GM13976 (cell line): Measurements from ENCODE around the gene SNTG2.
"Not testable (repeated sequence)": the region's sequence is repeated elsewhere in the genome, so short reads cannot be mapped to it uniquely, and the experiment has no call there.

Experiments
- DNase-seq: peaks from one replicate; pipeline ENCODE4 v3.0.0; 2012; ENCODE audit warnings: low spot score
- in situ Hi-C: fragments of 300-500 bp; cut with MboI; formaldehyde crosslinking; loops from one replicate; pipeline ENCODE4 v1.12.0; 2022; ENCODE audit warnings: low sequenced_read_pairs, mixed read lengths, inconsistent platforms; ENCODE audit not compliant: unreplicated experiment
- TF ChIP-seq, protein P1 (sequence below): IDR thresholded peaks from 2 replicates; pipeline ENCODE4 v1.5.1; 2012; ENCODE audit warnings: borderline replicate concordance, mild to moderate bottlenecking; ENCODE audit not compliant: insufficient read depth; ENCODE audit errors: extremely low read depth, missing control alignments, control extremely low read depth

SNTG2 gene

DNA sequence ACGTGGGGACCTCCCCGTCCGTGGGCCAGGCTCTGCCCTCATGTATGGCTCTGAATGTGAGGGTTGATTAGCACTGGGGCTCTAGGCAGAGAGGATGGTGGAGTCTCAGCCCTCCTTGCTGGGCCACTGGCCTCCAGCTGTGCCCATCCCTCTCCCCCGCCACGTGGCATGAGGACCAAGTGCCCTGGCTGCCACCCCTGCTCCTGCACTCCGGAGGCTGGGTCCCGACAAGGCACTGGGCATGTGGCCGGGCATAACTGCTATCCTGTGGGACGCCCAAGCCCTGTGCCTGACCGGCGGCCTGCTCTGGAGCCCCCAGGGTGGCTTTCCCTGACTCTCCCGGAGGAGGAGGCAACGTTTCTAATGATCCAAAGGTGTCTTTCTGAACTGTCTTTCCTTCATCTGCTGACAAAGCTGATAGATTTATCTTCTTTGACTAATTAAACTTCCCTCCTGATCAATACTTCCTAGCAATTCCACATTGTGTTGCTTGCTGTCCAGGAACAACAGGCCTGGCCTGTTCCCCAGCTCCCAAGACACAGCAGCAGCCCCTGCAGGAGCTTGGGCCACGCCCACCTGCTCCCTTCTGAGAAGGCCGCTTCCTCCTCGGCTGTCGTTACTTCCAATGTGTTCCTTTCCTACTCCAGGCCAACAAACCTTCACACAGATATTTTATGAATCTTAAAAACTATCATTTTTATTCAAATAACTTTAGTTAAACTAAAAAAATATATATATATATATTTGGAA, 132.0 kb downstream of the SNTG2 start:
- TF ChIP-seq, protein P1, sequence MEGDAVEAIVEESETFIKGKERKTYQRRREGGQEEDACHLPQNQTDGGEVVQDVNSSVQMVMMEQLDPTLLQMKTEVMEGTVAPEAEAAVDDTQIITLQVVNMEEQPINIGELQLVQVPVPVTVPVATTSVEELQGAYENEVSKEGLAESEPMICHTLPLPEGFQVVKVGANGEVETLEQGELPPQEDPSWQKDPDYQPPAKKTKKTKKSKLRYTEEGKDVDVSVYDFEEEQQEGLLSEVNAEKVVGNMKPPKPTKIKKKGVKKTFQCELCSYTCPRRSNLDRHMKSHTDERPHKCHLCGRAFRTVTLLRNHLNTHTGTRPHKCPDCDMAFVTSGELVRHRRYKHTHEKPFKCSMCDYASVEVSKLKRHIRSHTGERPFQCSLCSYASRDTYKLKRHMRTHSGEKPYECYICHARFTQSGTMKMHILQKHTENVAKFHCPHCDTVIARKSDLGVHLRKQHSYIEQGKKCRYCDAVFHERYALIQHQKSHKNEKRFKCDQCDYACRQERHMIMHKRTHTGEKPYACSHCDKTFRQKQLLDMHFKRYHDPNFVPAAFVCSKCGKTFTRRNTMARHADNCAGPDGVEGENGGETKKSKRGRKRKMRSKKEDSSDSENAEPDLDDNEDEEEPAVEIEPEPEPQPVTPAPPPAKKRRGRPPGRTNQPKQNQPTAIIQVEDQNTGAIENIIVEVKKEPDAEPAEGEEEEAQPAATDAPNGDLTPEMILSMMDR: no peak
- DNase-seq: no peak
- in situ Hi-C loops: no loop called here

DNA sequence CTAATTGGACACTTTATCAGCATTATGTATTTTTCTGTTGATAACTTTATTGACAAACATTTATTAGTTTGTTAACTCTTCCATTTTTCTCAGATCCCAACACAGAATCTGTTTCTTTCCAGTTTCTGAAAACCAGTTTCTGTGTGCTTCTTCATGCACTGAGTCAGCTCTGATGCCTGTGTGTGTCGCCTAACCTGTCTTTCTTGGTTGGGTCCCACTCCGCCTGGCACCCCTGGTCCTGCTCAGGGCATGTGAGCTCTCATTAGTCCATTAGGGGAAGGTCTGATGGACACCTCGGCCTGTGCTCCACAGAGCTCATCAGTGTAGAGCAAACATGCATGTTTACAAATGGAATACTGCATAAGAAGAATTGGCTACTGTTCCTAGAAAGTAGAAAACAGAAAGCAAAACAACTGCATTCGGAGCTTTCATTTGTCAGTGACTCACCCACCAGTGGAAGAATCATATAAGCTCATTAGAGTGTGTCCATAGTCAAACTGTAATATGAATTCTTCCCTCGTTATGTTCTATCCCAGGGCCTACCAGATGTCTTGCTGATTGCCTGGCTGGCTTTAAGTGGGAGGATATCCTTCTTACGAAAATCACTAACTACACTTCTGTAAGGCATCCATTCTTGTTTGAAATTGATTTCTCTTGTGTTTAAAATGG, 137.7 kb downstream of the SNTG2 start:
- DNase-seq: no peak
- TF ChIP-seq, protein P1: no peak
- in situ Hi-C loops: no loop called here

DNA sequence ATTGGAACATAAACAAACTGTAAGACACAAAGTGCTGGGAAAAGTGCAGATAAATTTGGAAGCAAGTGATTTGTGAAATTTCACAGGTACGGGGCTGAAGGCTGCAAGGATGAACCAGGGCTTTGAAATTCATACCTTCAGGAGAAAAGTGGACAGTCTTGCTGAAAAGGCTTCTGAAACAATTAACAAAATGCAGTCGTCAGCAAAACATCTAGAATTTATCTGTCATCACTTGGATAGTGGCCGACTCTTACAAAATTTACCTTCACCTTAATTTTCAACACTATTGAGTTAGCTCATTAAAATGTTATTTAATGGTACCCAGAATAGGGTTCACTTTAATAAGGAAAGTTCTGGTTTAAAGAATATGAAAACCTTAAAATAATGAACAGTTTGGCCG, 138.3 kb downstream of the SNTG2 start:
- TF ChIP-seq, protein P1: no peak
- in situ Hi-C loops: no loop called here
- DNase-seq: no peak

DNA sequence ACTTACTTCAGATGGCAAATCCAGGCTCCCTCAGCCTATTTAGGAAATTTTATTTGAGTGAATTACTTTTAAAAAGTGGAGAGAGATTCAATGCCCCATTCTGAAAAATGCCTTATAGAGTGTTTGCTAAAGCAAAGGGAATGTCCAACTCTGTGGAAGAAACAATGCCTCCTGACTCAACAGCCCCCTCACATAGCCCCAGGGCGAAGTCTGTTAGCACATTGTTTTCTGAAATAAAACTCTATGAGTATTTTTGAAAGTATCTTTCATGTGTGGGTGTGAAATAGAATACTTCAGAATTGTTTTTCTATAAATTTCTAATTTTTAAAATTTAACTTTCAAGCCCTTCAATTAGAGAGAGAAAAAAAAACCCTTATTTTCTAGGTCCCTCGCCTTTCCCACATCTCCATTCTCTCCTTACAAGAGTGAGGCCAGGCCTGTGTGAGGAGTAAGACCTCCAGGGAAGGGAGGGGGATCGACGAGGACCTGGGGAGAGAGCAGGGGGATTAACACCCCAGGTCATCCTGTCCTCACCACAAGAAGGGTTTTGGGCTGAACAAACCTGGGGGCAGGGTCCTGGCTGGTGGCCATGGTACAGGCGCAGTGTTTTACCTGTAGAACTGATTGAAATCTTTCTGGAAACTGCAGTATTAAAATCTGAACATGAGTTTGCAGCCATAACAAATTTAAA, 141.4 kb downstream of the SNTG2 start:
- TF ChIP-seq, protein P1: no peak
- in situ Hi-C loops: no loop called here
- DNase-seq: no peak

DNA sequence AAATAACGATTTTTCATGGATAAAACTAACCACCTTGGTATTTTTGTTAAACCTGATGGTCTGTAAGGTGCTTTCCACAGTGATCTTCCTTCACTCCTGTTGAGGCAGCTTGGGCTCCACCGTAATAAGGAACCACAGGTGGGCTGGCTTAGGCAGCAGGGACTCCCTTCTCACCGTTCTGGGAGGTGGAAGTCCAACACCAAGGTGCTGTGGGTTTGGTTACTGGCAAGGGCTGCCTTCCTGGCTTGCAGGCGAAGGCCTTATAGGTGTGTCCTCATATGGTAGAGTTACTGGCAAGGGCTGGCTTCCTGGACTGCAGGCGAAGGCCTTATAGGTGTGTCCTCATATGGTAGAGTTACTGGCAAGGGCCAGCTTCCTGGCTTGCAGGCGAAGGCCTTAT, 143.0 kb downstream of the SNTG2 start:
- DNase-seq, in situ Hi-C loops: not testable (repeated sequence)

DNA sequence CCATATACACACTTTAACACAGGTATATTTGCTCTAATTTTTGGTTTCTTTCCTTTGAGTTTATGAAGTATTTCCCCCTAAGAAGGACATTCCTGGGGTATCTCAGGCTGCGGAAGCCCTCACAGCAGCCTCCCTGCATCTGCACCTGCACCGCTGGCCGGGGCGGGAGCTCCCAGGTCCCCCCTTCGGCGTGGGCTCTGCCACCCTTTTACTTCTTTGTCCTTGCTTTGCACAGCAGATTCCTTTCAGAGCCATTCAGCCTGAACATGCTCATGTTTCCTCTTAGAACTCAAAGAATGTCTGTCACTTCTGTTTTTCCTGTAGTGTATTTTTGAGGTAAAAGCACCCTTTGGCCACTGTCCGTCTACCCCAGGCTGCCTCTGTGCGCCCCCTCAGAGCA, 146.5 kb downstream of the SNTG2 start:
- in situ Hi-C loops: no loop called here
- no peak for DNase-seq
- TF ChIP-seq, protein P1: no peak

DNA sequence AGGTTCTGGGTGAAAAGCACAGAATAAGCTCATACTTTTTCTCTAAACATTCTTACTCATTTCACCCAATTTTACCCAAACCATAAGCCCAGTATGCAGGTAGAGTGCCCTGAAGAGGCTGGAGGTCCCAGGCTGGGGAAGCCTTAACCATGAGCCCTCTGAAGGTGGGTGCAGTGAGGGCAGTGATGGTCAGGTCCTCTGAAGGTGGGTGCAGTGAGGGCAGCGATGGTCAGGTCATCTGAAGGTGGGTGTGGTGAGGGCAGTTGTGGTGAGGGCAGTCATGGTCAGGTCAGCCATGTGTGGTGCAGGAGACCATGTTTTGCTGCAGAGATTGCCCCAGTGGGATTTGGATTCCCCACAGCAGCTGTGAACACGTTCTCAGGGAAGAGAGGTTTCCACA, 148.8 kb downstream of the SNTG2 start:
- in situ Hi-C loops: no loop called here
- TF ChIP-seq, protein P1: no peak
- no peak for DNase-seq
